Hematopoietic multipotent progenitor cell treated with erythropoietin and hydrocortisone succinate and interleukin-3 and kit ligand, for 8 days (in vitro differentiated cells): ENCODE measurements around the gene KDM4E.
"Not testable (repeated sequence)": the region's sequence is repeated elsewhere in the genome, so short reads cannot be mapped to it uniquely, and the experiment has no call there.

Experiments used
- DNase-seq: peaks from one replicate; pipeline ENCODE4 v3.0.0-alpha.2; 2015

The KDM4E gene

DNA sequence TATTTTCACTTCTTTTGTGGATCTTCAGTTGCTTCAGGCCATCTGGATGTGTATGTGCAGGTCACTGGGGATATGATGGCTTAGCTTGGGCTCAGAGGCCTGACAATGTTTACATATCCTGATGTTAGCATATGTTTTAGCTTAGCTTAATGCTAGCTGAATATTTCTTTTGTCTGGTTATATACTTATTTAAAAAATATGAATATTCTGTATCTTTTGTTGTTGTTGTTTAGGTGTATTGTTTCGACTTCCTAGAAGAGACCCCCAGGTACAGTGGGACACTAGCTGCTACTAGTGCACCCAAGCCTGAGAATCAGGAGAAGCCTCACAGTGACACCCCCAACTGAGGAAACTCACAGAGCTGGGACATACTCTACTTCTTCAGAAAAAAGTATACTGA, at the start of gene KDM4E:
KDM4E (plus strand) TSS at position 301 of the 400 bp plus-strand sequence. CDS start 300 bp downstream, outside the sequence.
- DNase-seq = no peak

DNA sequence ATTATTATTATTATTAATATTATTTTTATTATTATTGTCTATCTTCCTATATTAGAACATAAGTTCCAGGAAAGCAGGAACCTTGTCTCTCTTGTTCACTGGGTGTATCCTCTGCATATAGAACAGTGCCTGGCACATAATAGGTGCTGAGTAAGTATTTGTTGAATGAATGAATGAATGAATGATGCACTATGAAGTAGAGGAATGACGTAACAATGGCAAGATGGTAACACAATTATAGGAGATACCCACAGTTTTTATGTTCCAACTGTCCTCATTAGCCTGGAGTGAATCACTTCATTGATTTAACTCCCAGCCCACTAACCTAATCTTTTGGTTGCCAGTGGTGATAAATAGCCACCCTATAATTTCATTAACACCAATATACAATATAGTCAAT, 49.5 kb upstream of the KDM4E start:
- no peak for DNase-seq

DNA sequence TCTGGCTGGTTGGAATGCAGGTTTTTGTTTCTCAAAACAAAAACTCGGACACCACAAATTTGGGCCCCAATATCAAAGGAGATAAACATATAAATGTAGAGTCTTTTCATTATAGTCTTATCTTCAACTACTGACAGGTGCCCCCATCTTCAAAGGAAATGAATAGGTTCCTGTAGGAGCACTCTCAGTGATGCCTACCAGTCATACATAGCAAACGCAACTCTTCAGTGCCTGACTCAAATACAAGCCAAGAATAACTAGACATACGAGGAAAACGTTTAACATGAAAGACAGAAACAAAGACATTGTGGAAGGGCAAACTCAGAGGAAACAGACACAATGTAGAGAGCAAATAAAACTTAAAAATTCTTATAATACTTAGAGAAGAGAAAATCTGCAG, 37.7 kb upstream of the KDM4E start:
- no peak for DNase-seq

DNA sequence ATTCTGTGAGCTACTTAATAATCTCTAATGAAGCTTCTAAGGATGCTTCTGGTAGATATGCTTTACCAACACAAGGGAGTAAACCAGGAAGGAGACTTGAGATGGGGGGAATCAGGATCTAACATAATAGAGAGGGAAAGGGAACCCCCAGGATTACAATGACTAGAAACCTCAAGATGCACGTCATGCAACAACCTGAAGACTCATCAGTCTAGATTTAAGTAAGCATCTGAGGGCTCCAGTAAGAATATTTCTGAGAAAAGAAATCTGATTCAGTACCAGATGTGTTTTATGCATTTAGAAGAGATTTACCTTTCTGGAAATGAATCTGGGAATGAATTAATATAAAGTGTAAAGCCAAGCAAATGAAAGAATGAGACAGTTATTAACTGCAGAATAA, 36.3 kb upstream of the KDM4E start:
- no peak for DNase-seq

DNA sequence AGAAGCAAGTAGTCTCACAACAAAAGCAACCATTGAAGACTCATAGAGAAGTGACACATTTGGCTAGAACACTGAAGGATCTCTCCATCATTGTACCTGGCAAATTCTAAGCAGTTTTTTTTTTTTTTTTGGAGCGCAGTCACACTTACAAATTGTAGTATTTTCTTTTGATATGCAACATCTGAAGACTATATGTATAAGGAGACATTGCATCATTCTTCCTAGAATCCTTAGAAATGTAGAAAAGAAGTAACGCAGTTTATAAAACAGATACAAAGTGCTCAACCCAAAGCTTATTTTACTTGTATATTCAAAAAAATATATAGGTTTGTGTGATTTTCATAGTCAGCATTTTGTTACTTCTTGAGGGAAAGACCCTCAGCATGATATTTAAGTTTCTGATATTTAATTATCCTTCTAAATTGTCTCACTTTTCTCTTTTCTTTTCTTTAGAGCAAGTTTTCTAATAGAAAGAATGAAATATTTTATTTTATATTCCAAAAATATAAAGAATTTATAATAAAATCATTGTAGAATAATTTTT, 31.6 kb upstream of the KDM4E start:
- DNase-seq = no peak

DNA sequence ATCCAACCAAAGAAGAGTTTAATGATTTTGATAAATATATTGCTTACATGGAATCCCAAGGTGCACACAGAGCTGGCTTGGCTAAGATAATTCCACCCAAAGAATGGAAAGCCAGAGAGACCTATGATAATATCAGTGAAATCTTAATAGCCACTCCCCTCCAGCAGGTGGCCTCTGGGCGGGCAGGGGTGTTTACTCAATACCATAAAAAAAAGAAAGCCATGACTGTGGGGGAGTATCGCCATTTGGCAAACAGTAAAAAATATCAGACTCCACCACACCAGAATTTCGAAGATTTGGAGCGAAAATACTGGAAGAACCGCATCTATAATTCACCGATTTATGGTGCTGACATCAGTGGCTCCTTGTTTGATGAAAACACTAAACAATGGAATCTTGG, 27.6 kb upstream of the KDM4E start:
- DNase-seq = no peak

DNA sequence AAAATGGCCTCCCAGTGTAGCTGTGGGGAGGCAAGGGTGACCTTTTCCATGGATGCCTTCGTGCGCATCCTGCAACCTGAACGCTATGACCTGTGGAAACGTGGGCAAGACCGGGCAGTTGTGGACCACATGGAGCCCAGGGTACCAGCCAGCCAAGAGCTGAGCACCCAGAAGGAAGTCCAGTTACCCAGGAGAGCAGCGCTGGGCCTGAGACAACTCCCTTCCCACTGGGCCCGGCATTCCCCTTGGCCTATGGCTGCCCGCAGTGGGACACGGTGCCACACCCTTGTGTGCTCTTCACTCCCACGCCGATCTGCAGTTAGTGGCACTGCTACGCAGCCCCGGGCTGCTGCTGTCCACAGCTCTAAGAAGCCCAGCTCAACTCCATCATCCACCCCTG, 26.8 kb upstream of the KDM4E start:
- DNase-seq = no peak

DNA sequence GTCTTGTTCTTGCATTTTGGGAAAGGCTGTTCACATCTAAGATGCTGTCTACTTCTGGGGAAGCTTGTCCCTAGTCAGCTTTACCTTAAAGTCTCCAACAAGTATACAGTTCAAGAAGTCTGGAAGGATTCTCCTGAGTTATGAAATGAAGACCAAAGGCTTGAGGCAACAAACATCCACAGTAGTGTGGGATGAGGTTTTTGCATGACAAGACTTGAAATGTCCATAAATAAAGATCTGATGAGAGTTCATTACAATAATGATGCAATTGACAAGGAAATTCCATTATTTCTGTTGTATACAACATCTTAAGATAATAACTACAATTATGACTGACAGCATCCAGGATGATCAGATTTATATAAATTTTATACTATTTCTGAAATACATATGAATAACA, 21.3 kb upstream of the KDM4E start:
- DNase-seq = no peak

DNA sequence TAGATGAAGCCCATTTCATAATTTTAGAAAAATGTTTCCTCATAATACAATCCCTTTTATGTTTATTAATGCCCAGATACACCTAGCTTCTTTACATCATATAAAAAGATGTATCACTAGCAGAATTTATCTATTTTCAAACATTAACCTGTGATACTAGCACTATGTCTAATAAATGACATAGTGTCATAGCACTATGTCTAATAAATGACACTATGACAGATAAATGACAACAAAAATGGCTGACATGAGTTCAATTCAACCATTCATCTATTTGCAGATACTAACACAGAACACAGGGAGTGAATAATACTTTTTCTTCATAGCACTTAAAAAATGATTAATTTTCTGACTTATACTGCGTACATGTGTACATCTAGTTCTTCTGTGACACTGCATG, 19.4 kb upstream of the KDM4E start:
- no peak for DNase-seq

DNA sequence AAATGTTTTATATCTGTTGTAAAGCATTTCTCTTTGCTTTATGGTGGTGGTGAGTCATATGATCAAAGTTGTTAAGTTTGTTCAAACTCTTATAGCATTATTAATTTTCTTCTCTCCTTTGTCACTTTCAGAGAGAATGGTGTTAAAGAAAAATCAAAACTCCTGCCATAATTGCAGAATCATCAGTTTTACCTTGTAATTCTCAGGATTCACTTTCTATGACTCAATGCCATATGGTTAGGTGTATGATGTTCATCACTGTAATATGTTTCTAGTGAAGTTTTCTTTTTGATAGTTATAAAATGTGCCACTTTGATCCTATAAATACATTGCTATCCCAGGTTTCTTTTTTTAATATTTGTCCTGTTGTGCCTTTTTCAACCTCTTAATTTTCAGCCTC, 13.7 kb upstream of the KDM4E start:
- no peak for DNase-seq

DNA sequence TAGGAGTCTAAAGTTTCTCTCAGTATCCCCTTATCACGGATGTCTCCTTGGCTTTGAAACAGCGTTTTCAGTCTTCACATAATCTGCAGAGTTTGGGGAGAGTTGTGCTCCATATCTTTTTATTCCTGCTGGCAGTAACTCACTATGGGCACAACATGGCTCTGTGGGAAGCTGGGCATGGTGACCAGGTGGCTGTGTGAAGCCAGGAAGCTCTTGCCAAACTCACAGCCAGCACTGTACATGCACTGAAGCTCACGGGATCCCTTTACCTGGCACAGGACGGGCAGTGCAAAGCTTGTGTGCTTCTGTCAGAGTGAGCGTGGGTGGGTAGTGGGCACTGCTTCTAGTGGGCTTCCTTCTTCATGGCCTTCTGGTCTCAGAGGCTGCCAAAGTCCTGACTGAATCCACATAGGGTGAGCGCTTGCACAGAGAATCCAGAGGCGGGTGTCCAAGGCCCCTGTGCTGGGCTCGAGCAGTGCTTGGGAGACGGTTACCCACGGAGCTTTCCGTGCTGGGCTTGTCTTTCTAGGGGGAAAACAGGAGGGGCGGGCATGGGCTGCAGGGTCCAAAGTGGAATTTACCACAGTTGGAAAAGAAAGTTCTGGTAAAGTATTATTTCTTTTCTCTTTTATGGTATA, 10.8 kb upstream of the KDM4E start:
- no peak for DNase-seq

DNA sequence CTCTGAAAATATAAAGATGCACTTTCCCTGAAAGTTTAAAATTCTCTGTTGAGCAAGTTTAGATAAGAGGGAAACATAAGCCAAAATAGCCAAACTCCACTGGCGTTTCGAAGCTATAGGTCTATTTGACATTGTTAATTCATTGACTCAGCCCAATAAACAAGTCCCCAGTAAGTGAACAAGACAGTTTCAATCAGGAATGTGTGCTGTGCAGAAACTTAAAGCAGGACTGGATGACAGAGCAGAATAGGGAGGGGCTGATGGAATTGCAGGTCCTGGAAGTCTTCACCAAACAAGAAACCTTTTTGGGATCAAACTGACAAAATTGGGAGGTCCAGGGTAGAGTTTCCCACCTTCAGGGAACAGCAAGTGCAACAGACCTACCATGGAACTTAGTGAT, 8.9 kb upstream of the KDM4E start:
- no peak for DNase-seq

DNA sequence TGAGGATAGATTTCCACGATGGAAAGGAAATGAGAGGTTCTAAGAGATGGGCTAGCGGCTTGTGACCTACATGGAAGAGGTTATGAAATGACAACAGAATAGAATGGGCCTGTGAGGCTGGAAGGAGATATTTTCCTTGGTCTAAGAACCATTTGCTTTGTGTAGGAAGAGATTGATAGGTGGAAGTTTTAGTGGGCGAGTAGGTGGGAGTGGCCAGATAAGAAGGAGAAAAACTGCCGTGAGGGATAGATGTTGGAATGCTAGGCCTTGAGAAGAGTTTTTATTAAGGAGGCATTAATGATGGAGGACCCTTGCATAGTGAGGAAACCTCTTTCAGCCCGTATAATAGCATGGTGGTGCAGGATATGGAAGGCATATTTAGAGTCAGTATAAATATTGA, 3.6 kb upstream of the KDM4E start:
- DNase-seq = not testable (repeated sequence)

DNA sequence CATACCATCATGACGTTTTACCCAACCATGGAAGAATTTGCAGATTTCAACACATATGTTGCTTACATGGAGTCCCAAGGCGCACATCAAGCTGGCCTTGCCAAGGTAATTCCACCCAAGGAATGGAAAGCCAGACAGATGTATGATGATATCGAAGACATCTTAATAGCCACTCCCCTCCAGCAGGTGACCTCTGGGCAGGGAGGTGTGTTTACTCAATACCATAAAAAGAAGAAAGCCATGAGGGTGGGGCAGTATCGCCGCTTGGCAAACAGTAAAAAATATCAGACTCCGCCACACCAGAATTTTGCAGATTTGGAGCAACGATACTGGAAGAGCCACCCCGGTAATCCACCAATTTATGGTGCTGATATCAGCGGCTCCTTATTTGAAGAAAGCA, 536 bp downstream of the KDM4E start:
- DNase-seq = not testable (repeated sequence)

DNA sequence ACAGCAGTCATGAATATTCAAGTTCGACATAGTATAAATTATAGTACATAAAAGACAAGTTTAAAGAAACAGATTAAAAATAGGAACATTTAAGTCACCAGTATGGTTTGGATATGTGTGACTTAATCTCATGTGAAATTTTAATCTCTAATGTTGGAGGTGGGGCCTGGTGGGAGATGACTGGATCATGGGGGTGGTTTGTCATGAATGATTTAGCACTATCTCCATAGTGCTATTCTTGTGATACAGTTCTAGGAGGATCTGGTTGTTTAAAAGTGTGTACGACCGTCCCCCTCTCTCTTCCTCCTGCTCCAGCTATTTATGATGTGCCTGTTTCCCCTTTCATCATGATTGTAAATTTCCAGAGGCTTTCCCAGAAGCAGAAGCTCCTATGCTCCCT, 3.3 kb downstream of the KDM4E start:
- DNase-seq = no peak

DNA sequence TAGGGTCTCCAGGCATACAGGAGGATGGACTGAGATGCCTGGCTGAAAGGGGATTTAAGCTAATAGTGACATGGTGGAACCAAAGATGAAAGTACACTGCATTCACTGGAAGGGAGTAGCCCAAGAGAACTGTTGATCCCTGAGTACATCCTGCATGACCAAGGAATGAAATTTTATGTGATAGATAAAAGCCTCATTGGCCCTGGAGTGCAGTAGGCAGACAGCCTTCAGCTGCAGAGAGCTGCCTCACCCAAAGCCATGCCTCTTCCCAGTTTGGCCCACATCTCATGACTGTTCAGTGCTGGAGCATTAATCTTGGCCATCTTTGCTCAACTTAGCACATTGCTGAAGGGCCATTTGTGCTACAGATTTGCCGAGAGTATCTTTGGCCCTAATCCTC, 8.0 kb downstream of the KDM4E start:
- no peak for DNase-seq

DNA sequence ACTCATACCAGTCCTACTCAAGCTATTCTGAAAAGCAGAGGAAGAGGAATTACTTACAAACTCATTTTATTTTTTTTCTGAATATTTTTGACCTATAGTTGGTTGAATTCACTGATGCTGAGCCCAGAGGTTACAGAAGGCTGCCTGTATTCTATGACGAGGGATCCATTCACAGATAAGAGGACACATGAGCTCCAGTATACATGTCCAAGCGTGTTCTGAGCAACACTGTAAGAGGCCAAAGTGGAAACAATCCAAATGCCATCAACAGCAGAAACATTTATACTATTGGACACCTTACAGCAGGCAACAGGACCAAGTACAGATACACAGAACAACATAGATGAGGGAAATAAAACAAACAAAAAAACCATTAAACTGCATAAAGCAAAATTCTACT, 10.3 kb downstream of the KDM4E start:
- no peak for DNase-seq

DNA sequence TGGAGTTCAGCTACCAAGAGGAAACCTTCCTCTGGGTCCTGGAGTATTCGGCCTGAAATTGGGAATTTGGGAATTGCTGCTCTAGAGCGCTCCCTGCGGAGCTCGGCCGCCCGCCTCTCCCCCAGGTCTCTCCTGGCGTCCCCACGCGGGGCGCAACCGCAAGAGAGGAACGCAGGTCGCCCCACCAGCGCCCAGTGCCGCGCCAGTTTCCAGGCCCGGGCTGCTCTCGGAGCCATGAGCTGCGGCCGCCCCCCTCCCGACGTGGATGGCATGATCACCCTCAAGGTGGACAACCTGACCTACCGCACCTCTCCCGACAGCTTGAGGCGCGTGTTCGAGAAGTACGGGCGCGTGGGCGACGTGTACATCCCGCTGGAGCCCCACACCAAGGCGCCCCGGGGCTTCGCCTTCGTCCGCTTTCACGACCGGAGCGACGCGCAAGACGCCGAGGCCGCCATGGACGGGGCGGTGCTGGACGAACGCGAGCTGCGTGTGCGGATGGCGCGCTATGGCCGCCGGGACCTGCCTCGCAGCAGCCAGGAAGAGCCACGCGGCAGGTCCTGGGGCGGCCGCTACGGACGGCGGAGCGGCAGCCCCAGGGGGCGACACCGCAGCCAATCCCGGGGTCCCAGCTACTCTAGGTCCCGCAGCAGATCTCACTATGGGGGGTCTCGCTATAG, 12.4 kb downstream of the KDM4E start:
- not testable (repeated sequence) for DNase-seq

DNA sequence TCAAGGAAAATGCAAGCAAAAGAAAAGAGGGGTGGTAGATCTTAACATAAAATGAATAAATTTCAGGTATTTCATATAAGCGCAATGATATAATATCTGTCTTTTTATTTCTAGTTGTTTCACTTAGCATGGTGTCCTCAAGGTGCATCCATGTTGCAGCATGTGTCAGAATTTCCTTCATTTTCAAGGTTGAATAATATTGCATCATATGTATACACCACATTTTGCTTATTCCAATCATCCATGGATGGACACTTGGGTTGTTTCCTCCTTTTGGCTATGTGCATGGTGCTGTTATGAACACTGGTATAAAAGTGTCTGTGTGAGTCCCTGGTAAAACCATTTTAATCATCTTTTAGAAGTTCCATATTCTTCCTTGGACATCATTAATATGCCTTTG, 17.2 kb downstream of the KDM4E start:
- DNase-seq = no peak

DNA sequence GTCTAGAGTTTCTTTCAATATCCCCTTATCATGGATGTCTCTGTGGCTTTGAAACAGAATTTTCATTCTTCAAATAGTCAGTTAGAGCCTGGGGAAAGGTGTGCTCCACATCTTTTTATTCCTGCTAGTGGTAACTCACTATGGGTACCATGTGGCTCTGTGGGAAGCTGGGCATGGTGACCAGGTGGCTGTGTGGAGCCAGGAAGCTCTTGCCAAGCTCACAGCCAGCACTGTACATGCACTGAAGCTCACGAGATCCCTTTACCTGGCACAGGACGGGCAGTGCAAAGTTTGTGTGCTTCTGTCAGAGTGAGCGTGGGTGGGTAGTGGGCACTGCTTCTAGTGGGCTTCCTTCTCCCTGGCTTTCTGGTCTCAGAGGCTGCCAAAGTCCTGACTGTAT, 17.8 kb downstream of the KDM4E start:
- no peak for DNase-seq

DNA sequence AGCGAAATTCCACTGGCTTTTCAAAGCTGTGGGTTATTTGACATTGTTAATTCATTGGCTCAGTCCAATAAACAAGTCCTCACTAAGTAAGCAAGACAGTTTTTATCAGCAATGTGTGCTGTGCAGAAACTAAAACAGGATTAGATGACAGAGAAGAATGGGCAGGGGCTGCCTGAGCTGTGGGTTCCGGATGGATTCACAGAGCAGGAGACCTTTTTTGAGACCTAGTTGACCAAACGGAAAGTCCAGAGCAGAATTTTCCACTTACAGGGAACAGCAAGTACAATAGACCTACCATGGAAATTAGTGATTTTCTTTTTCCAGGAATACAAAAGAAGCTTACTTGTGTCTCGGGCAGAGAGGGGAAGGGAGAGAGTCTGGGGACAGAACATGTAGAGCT, 19.0 kb downstream of the KDM4E start:
- DNase-seq = no peak

DNA sequence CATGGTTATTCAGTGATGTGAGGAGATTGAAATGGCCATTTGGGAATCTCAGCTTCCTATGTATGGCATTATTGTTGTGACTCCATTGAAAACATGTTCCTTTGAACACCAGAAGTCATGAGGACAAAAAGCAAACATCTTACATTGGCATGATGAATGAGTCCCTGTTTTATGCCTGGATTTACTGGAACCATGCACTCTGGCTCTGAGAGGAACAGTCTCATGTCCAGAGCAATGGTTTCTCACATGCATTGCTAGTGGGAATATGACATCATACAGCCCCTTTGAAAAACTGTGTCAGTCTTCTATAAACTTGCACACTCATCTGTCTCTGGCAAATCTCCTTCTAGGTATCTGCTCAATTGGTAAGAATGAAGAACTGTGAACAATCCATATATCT, 20.8 kb downstream of the KDM4E start:
- no peak for DNase-seq

DNA sequence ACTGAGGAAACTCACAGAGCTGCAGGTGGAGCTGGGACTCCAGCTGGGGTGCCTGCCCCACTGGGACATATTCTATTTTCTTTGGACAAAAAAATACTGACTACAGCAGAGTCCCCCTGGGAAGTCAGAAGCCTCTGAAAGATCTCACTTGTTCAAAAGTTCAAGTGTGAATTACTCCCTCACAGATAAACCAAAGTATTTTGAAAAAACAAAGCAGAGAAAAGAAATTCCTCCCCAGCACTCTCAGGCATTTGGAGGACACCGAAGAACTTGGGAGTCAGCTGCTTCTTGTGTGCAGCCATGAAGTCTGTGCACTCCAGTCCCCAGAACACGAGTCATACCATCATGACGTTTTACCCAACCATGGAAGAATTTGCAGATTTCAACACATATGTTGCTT, 24.1 kb downstream of the KDM4E start, which contains the start of gene KDM4F:
KDM4F (plus strand) TSS at position 301 of the 400 bp plus-strand sequence.
- not testable (repeated sequence) for DNase-seq

DNA sequence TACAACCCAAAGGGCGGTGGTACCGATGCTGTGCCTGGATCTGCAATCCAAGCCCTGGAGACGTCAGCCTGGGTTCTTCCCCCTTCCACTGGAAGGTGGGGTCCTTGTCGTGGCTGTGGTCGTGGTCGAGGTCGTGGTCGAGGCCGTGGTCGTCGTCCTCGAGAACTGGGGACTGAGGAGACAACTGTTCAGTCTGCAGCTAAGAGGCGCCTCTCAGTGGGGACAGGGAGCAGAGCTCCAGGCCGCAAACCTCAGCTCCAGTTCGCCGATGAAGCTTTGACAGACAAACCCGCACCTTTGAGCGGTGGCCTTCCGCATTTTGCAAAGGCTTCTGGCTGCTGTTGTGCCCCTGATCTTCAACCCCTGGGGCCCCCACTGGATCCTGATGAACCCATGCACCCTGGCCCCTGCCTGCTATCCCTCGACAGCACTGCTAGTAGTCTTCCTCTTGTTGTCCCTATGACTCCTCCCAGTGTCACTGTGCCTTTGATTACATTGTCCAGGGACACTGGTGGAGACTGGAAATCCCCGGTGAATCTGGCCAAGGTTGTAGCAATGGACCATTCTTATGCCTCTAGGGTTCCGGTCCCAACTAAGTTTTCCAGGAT, 25.6 kb downstream of the KDM4E start:
- DNase-seq = no peak
